ENCODE results near the gene BMP6.

BMP6 gene

GRCh38 chr6:7720346-7720745 is 5.6 kb upstream of the BMP6 start:
- DNase-seq (ENCODE audit: low read depth) = no peak

DNA sequence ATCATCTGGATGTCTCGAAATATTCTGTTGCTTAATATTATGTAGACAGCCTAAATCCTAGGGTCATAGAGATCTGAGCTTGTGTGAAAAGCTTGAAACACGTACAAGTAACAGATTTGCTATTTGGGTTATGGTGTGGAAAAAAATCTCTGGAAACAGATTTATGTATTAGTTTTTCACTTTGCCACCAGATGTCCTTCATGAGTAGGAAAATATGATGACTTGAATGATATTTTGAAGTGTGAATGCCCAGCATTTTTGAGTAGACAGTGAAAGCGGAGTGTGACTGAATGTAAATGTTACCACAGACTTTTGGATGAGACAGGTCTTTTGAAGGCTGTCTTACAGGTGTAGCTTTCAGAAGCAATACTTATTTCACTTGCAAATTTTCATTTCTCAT is 4.2 kb upstream of the BMP6 start:
- DNase-seq (ENCODE audit: low read depth) = no peak

DNA sequence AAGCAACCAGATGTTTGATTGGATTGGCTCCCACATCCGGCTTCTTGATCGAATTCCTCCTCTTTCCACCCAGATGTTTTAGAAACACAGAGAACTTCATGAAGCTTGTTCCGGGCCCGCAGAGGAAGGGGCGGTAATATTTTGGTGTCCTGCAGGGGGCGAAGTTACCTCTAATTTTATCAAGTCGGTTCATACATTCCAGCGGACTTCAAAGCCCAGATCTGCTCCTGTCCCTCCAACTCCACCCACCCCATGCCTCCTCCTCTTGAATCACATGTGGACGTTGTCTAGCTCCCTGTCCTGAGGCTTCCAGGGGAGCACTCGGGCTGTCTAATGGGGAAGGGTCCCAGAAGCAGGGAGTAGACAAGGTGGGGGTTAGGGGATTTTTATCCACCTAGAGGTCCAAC is 2.9 kb upstream of the BMP6 start:
- DNase-seq (ENCODE audit: low read depth) = peak; percentile 30

GRCh38 chr6:7723554-7723953 is 2.3 kb upstream of the BMP6 start:
- no peak for DNase-seq (ENCODE audit: low read depth)

DNA sequence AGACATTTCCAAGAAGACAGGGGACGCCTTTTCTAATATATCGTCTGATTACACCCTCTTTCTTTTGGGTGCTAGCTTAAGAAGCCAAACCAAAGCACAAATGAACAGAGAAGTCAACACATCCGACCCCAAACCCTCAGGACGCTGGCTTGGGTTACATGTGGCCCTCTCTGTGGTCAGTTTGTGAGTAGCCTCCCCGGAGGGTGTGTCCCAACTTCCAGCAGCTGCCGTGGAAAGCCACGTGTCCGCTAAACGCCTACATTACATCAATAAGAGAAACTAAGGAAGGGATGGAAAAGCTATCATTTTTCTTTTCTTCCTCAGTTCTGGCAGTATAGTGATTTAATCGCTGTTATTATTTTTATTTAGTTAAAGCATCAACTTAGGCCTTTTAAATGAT is 487 bp upstream of the BMP6 start:
- no peak for DNase-seq (ENCODE audit: low read depth)

DNA sequence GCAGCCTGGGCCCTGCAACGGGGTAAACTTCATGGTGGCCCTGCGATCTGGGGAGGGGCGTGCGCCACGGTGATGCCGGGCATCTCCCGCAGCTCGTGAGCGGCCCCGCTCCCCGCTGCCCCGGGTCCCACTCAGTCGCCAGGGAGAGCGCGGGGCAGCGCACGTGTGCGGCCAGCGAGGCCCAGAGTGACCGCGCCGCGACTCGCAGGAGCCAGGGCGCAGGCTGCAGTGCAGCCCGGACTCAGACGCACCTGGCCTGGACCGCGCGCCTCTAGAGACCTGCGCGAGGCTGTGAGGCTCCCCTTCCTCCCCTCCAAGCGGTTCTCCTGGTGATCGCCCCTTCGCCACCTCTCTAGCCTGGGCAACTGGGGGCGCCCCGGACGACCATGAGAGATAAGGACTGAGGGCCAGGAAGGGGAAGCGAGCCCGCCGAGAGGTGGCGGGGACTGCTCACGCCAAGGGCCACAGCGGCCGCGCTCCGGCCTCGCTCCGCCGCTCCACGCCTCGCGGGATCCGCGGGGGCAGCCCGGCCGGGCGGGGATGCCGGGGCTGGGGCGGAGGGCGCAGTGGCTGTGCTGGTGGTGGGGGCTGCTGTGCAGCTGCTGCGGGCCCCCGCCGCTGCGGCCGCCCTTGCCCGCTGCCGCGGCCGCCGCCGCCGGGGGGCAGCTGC is 652 bp downstream of the BMP6 start:
- no peak for DNase-seq (ENCODE audit: low read depth)

DNA sequence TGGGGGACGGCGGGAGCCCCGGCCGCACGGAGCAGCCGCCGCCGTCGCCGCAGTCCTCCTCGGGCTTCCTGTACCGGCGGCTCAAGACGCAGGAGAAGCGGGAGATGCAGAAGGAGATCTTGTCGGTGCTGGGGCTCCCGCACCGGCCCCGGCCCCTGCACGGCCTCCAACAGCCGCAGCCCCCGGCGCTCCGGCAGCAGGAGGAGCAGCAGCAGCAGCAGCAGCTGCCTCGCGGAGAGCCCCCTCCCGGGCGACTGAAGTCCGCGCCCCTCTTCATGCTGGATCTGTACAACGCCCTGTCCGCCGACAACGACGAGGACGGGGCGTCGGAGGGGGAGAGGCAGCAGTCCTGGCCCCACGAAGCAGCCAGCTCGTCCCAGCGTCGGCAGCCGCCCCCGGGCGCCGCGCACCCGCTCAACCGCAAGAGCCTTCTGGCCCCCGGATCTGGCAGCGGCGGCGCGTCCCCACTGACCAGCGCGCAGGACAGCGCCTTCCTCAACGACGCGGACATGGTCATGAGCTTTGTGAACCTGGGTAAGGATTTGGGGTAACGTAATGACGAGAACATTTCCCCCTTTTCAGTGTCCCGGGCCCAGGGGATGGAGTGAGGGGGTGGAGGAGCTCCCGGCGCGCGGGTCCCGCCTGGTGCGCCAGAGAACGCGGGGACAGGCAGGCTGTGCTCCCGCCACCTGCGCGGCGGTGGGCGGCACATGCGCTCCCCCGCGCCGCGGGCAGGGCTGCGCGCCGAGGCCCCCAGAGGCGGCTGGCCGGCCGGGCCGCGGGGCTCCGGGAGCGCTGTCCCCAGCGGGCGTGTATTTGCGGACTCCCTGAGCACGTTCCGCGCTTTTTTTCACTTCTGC is 1.4 kb downstream of the BMP6 start:
- no peak for DNase-seq (ENCODE audit: low read depth)

GRCh38 chr6:7727946-7728854 is 2.3 kb downstream of the BMP6 start:
- DNase-seq (ENCODE audit: low read depth) = no peak

GRCh38 chr6:7728855-7729590 is 3.1 kb downstream of the BMP6 start:
- DNase-seq (ENCODE audit: low read depth) = no peak

DNA sequence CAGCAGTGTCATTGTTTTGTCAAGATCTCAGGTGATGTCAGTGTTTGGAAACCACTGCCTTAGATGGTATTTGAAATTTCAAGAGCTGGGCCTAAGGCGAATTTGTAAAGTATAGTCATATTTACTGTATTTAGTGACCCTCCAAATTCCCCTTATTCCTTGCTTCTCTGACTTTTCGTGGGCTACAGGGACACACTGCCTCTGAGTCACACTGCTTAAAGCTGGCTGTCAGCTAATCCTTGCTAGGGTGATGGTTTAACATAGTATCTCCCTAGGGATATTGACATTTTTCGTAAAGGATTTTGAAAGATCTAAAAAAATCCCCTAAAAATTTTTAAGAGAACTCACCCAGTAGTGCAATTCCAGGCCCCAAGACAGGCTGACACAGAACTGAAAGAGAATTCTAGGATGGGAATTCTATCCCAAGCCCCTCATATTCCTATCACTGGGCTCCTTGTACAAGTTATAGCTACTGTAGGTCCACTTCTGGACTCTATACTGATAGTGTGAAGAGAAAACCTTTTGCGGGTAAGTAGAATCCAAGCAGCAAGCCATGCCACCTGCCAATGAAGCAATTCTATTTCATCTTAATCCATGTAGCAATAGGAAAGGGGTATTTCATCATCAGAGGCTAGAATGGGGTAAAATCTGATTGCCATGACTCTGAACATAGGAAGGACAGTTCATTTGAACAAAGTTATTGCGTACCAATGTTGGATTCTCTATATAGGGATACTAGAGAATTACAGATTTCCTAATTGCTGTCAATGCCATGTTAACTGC is 4.3 kb downstream of the BMP6 start:
- no peak for DNase-seq (ENCODE audit: low read depth)

GRCh38 chr6:7730784-7731227 is 4.9 kb downstream of the BMP6 start:
- no peak for DNase-seq (ENCODE audit: low read depth)

GRCh38 chr6:7731294-7731693 is 5.4 kb downstream of the BMP6 start:
- no peak for DNase-seq (ENCODE audit: low read depth)

DNA sequence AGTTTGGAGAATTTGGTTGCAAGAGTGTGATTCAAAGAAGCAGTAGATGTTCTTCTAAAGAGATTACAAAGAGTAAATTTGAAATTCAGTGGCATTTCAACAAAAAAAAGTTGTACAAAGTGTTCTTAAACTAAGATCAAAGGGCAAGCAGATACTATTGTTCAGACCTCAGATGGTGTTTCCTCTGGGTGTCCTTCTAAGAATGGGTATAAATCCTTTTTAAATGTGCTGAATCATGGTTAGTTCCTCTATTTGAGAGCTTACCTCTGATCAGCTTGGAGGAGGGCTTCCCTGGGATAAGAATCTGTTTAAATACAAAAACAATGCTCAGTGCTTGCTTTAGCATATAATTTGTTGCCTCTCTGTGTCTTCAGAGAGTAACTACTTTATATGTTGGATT is 6.3 kb downstream of the BMP6 start:
- no peak for DNase-seq (ENCODE audit: low read depth)

DNA sequence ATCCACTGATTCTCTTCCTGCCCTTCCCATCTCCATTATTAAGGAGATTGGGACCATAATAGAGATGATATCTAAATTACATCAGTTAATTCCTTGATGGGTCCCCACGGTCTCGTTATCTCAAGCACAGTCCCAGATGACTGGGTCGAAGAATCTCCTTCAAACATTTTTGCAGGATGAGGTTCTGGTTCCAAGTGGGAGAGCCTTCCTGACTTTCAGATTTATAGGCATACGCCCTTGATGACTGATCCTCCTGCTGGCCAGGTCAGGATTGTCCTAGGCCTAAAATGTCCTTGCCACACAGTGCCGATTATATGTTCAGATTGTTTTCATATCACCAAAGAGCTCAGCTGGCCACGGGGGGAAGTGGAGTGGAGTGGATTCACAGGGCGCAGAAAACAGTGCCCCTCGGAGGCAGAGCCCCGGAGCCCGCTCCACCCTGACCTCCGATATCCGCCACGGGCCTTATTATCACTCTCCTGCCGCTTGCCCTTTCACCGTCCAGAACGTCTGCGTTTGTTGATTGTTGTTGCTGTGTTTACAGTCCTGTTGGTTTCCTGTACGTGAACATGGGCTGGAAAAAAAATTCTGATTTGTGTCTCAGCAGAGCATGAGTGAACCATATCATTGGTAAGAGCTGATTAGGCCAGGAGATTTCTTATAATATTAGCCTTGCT is 8.9 kb downstream of the BMP6 start:
- DNase-seq (ENCODE audit: low read depth) = no peak

GRCh38 chr6:7737106-7737505 is 11.2 kb downstream of the BMP6 start:
- DNase-seq (ENCODE audit: low read depth) = no peak

DNA sequence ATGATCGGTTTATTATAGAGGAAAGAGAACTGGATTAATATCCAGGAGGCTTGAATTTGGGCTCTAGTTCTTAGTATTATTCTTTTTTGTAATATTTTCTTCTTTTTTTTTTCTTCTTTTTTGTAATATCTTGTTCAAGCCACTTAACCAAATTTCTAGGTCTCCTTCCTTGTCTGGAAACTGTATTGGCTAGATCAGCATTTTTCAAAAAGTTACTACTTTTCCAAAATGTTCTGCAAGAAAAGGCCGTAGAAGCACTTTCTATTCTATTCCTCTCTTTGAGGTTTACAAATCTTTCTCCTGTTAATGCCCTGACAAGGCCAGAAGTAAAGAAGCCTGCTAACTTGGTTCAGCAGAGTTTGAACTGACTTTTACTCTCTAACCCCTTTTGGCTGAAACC is 12.0 kb downstream of the BMP6 start:
- DNase-seq (ENCODE audit: low read depth) = no peak

GRCh38 chr6:7742223-7742785 is 16.4 kb downstream of the BMP6 start:
- no peak for DNase-seq (ENCODE audit: low read depth)

DNA sequence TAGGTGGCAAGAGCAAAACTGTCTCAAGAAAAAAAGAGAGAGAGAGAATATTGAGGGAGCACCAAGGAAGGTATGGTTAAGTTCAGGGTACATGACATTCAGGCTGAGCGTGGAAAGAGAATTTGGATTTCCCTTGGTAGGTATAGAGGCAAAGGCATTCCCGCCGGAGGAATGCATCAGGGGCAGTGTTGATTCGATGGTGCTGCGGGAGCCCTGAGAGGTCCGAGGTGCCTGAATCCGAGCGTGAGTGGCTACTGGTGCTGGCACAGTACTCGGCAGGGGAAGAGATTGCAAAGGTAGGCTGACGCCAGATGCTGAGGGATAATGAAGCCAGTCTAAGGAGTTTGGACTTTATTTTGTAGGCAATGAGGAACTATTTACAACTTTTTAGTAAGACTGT is 20.0 kb downstream of the BMP6 start:
- no peak for DNase-seq (ENCODE audit: low read depth)

DNA sequence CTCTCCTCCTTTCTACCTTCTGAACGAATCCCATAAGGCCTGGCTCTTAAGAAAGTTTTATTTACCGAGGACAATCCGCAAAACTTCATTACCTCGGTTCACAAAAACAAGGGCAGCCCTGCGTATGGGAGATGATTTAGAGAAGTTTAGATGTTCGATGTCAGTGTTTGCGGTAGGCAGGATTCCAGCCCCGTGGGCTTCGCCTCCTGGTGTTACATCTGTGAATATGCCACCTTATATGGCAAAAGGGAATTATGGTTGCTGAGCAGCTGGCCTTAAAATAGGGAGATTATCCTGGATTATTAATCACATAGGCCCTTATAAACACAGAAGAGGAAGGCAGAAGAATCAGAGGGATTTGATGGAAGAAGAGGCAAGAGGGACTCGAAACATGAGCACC is 21.1 kb downstream of the BMP6 start:
- no peak for DNase-seq (ENCODE audit: low read depth)

DNA sequence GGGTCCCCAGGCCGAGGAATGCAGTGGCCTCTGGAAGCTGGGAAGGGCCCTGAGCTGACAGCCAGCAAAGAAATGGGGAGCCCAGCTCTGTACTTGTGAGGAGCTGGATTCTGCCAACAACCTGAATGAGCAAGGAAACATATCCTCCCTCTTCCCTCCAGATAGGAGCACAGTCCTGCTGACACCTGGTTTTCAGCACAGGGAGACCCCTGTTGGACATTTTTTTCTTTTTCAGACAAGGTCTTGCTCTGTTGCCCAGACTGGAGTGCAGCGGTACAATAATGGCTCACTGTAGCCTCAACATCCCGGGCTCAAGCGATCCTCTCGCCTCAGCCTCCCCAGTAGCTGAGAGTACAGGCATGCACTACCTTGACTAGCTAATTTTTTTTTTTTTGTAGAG is 21.5 kb downstream of the BMP6 start:
- no peak for DNase-seq (ENCODE audit: low read depth)
